ENCODE results near the gene TUBGCP6. TPM values are rescaled to one million over a fixed set of nuclear protein-coding genes. Genes with fewer than 3 reads are reported as not detected.

The TUBGCP6 gene
- polyA plus RNA-seq, 1 experiment, result 8.5 TPM

- H3K4me3 ChIP-seq (ENCODE audit: low read depth, low read length), result no peak overlapping the region
- no peaks in the 10 kb centered on the region; the same call in 1 of the 2 replicates for H3K9me3 ChIP-seq (ENCODE audit: control insufficient read depth, insufficient read depth, low read length)
- ChIA-PET POLR2A (no interaction called here), CTCF (no interaction called here)
- no peak overlapping the region for H3K27ac ChIP-seq (ENCODE audit: low read depth, low read length)
- TF ChIP-seq CTCF (IDR thresholded peaks at IDR 0.05; ENCODE audit: low read depth, low read length), result no peak
- no peak for DNase-seq (ENCODE audit: low read depth, low spot score)
- H3K27me3 ChIP-seq (ENCODE audit: control insufficient read depth, insufficient read depth, low read length), result no peaks in the 10 kb centered on the region
These were observed 51.2 kb downstream of the TUBGCP6 start for GRCh38 chr22:50193621-50194020.

- Histone ChIP-seq H3K9me3 (ENCODE audit: control insufficient read depth, insufficient read depth, low read length) (no peaks in the 10 kb centered on the region; the same call in 1 of the 2 replicates), H3K4me3 (ENCODE audit: low read depth, low read length) (no peak overlapping the region), H3K27me3 (ENCODE audit: control insufficient read depth, insufficient read depth, low read length) (no peaks in the 10 kb centered on the region), H3K27ac (ENCODE audit: low read depth, low read length) (no peak overlapping the region)
- DNase-seq (ENCODE audit: low read depth, low spot score), result no peak
- POLR2A ChIA-PET, result no interaction called here
- CTCF ChIA-PET, result no interaction called here
- TF ChIP-seq CTCF (IDR thresholded peaks at IDR 0.05; ENCODE audit: low read depth, low read length), result no peak
These were observed 52.2 kb downstream of the TUBGCP6 start for GRCh38 chr22:50192436-50193204.

GRCh38 chr22:50190941-50191741 is 53.7 kb downstream of the TUBGCP6 start:
- Histone ChIP-seq H3K27me3 (ENCODE audit: control insufficient read depth, insufficient read depth, low read length) (no peaks in the 10 kb centered on the region), H3K4me3 (ENCODE audit: low read depth, low read length) (peak overlapping the region; percentile 42), H3K27ac (ENCODE audit: low read depth, low read length) (peak overlapping the region; percentile 39), H3K9me3 (ENCODE audit: control insufficient read depth, insufficient read depth, low read length) (no peaks in the 10 kb centered on the region; the same call in 1 of the 2 replicates)
- POLR2A ChIA-PET, result no interaction called here
- TF ChIP-seq CTCF (IDR thresholded peaks at IDR 0.05; ENCODE audit: low read depth, low read length), result no peak
- CTCF ChIA-PET, result interaction anchor here (0.6 kb wide), 1 partner anchor 206 kb away, joined by 3 read pairs; no protein-coding TSS in a partner anchor
- DNase-seq (ENCODE audit: low read depth, low spot score), result no peak

DNA sequence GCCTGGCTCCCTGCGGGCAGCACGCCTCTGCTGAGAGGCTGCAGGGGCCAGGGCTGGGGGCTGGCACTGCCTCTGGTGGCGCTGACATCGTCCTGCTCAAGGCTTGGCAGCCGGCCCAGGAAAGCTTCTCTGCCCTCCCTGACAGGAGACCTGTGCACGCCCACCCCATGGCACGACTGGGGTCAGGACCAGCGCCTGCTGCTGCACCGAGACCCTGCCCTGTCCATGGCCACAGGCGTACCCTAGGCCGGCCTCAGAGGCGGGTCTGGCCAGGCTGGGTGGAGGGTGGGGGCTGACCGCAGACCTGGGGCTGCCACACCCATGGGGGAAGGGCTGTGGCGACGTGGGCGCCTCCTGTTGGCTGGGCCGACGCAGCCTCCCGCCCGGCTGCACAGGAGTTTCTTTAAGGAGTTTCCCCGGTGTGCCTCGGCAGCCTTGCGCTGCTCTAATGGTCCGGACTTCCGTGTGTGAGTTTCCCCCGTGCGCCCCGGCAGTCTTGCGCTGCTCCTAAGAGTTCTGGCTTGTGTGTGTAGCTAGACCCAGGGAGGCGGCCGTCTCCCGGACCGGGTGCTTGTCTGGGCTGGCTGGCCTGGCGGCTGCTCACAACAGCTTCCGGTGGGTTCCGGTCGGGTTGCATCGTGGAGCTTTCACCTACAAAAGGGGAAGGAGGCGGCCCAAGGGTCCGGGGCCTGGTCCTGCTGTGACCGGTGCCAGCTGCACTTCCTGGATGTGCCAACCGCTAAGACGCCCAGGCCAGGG is 54.5 kb downstream of the TUBGCP6 start:
- Histone ChIP-seq H3K4me3 (ENCODE audit: low read depth, low read length) (peak overlapping the region; percentile 42), H3K27ac (ENCODE audit: low read depth, low read length) (peak overlapping the region; percentile 39), H3K9me3 (ENCODE audit: control insufficient read depth, insufficient read depth, low read length) (no peaks in the 10 kb centered on the region; the same call in 1 of the 2 replicates), H3K27me3 (ENCODE audit: control insufficient read depth, insufficient read depth, low read length) (no peaks in the 10 kb centered on the region)
- ChIA-PET CTCF (interaction anchor here (0.6 kb wide), 1 partner anchor 472 kb away, joined by 3 read pairs; no protein-coding TSS in a partner anchor), POLR2A (no interaction called here)
- no peak for DNase-seq (ENCODE audit: low read depth, low spot score)
- TF ChIP-seq CTCF (IDR thresholded peaks at IDR 0.05; ENCODE audit: low read depth, low read length), result peak; percentile 24; the same call in 1 of the 2 replicates
